Ovary (tissue), 3 donors: ENCODE results near the gene COL27A1.

Source experiments
- EP300 ChIP-seq: sonication (generic); formaldehyde crosslinking; IDR thresholded peaks from one replicate; pipeline ENCODE4 v1.6.1; 2017; ENCODE audit warnings: antibody characterized with exemption
- POLR2A ChIP-seq: fragments of 450-650 bp; IDR thresholded peaks from one replicate; pipeline ENCODE4 v1.6.1; 2017; ENCODE audit warnings: antibody characterized with exemption, mild to moderate bottlenecking, moderate library complexity
- TF ChIP-seq, protein P1 (sequence below), 3 donors: fragments of 450-650 bp in 2 of 3; fragments of 200-600 bp in 1 of 3; IDR thresholded peaks; one replicate each; pipeline versions ENCODE4 v1.5.1 to v1.8.0; 2016 to 2022; ENCODE audit warnings: antibody characterized with exemption in 3 of 3, mild to moderate bottlenecking in 1 of 3
- donor health status: DM: no; HTN: no; CAD: no.

DNA sequence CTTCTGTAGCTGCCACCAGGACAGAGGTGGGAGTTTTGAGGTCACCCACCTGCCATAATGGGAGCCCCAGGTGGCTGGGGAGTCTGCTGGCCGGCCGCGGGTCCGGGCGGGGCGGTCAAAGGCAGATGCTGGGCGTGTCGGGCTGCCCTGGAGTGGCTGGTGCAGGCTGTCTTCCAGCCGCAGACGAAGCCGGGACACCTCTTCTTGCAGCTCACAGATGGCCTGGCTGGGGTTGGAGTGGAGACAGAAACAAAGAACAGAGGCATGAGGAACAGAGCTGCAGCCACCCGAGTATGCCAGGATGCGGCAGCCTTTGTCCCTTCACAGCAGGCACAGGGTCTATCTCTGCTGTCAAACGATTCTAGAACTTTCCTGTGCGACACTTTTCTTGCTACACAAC is 192.3 kb downstream of the COL27A1 start:
- TF ChIP-seq POLR2A: no peak
- TF ChIP-seq, protein P1, sequence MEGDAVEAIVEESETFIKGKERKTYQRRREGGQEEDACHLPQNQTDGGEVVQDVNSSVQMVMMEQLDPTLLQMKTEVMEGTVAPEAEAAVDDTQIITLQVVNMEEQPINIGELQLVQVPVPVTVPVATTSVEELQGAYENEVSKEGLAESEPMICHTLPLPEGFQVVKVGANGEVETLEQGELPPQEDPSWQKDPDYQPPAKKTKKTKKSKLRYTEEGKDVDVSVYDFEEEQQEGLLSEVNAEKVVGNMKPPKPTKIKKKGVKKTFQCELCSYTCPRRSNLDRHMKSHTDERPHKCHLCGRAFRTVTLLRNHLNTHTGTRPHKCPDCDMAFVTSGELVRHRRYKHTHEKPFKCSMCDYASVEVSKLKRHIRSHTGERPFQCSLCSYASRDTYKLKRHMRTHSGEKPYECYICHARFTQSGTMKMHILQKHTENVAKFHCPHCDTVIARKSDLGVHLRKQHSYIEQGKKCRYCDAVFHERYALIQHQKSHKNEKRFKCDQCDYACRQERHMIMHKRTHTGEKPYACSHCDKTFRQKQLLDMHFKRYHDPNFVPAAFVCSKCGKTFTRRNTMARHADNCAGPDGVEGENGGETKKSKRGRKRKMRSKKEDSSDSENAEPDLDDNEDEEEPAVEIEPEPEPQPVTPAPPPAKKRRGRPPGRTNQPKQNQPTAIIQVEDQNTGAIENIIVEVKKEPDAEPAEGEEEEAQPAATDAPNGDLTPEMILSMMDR (IDR thresholded peaks at IDR 0.05): no peak
- TF ChIP-seq EP300: no peak
